K562 (cell line): Measurements from ENCODE around the gene KRT82. TPM values are rescaled to one million over a fixed set of nuclear protein-coding genes. Genes with fewer than 3 reads are reported as not detected.

Experiments used
- ATAC-seq: fragments of 200-7000 bp; cut with Tn5 transposase; 3 replicates; pipeline ENCODE4 v1.9.1; 2020; ENCODE audit warnings: moderate library complexity
- BruUV-seq: library from RNA; stranded (reverse); fragments of 400-500 nt; replicated peaks from 2 replicates; lab custom pipeline; 2021; lab: Mats Ljungman, UMichigan
- CTCF ChIA-PET: fragments of 300-600 bp; formaldehyde crosslinking; extraction: SDS; loops from one replicate; lab custom pipeline; 2021; ENCODE audit warnings: low intra/inter-chr PET ratio; lab: Yijun Ruan, JAX
- POLR2A ChIA-PET: fragments of 300-600, 350-650 bp; sonication (Branson Sonifier 250); formaldehyde crosslinking; extraction: SDS; loops from one replicate; lab custom pipeline; 2021; ENCODE audit warnings: antibody characterized with exemption, inconsistent platforms; lab: Yijun Ruan, JAX
- DNase-seq, 4 experiments: peaks; one replicate each; pipeline versions ENCODE4 v3.0.0 to v3.0.0-alpha.2; 2011 to 2018; ENCODE audit warnings: low spot score in 3 of 4, mixed read lengths in 3 of 4; ENCODE audit errors: extremely low read depth in 1 of 4
- FAIRE-seq: peaks from 2 replicates; lab custom pipeline; 2011; peaks lifted over from hg19 to GRCh38; lab: Jason Lieb, UNC
- H2AFZ ChIP-seq: 2 replicates; pipeline ENCODE4 v1.6.0; 2011; ENCODE audit warnings: low read depth, low read length, control low read depth, inconsistent platforms
- H3K27ac ChIP-seq: fragments of 200-600 bp; 3 replicates; pipeline ENCODE4 v1.8.0; 2011; ENCODE audit warnings: low read depth, mild to moderate bottlenecking, control low read depth, inconsistent platforms, low read length, moderate library complexity, mixed read lengths; ENCODE audit errors: extremely low read depth
- H3K27me3 ChIP-seq, 2 experiments: fragments of 300-600 bp in 1 of 2; 2 replicates in 1 of 2; 3 replicates in 1 of 2; pipeline versions ENCODE4 v1.6.0 to v1.8.0; 2011; ENCODE audit warnings: inconsistent platforms in 2 of 2, low read length in 2 of 2, mild to moderate bottlenecking in 1 of 2, mixed read lengths in 1 of 2, moderate library complexity in 1 of 2; ENCODE audit not compliant: control insufficient read depth in 2 of 2, insufficient read depth in 2 of 2
- H3K36me3 ChIP-seq: fragments of 300-600 bp; 3 replicates; pipeline ENCODE4 v1.8.0; 2011; ENCODE audit warnings: mild to moderate bottlenecking, low read length, inconsistent platforms; ENCODE audit not compliant: control insufficient read depth, insufficient read depth
- H3K4me1 ChIP-seq, 2 experiments: fragments of 200-600 bp in 1 of 2; replicated peaks in 1 of 2; 2 replicates in 1 of 2; 3 replicates in 1 of 2; pipeline versions ENCODE4 v1.5.1 to v1.8.0; 2011; ENCODE audit warnings: inconsistent platforms in 2 of 2, low read length in 2 of 2, mild to moderate bottlenecking in 1 of 2, mixed read lengths in 1 of 2, moderate library complexity in 1 of 2; ENCODE audit not compliant: control insufficient read depth in 2 of 2, insufficient read depth in 2 of 2
- H3K4me2 ChIP-seq: 2 replicates; pipeline ENCODE4 v1.6.1; 2011; ENCODE audit warnings: low read length, control low read depth, inconsistent platforms, mixed read lengths; ENCODE audit not compliant: insufficient read depth
- H3K4me3 ChIP-seq: fragments of 200-600 bp; sonication (generic), shearing (Covaris generic); 2 replicates; pipeline ENCODE4 v1.5.1; 2016; ENCODE audit warnings: control low read depth, inconsistent platforms
- H3K79me2 ChIP-seq: fragments of 200-600 bp; 3 replicates; pipeline ENCODE4 v1.8.0; 2011; ENCODE audit warnings: low read length, inconsistent platforms; ENCODE audit not compliant: control insufficient read depth, insufficient read depth
- H3K9ac ChIP-seq, 2 experiments: 2 replicates each; pipeline versions ENCODE4 v1.6.0 to v1.6.1; 2011; ENCODE audit warnings: low read depth in 2 of 2, low read length in 2 of 2, control low read depth in 1 of 2, inconsistent platforms in 1 of 2, mild to moderate bottlenecking in 1 of 2, mixed read lengths in 1 of 2; ENCODE audit not compliant: insufficient read depth in 1 of 2
- H3K9me1 ChIP-seq: one replicate; pipeline ENCODE4 v1.6.0; 2011; ENCODE audit warnings: inconsistent platforms, mild to moderate bottlenecking, low read length, moderate library complexity; ENCODE audit not compliant: control insufficient read depth, insufficient read depth
- H3K9me3 ChIP-seq: replicated peaks from 2 replicates; pipeline ENCODE4 v1.5.1; 2011; ENCODE audit warnings: low read depth, low read length, inconsistent platforms; ENCODE audit not compliant: control insufficient read depth, insufficient read depth
- H4K20me1 ChIP-seq: replicated peaks from 2 replicates; pipeline ENCODE4 v1.6.1; 2011; ENCODE audit warnings: low read length, inconsistent platforms, mixed read lengths; ENCODE audit not compliant: control insufficient read depth, insufficient read depth
- ATF3 ChIP-seq, 2 experiments: fragments of 450-650 bp in 1 of 2; sonication (generic) in 1 of 2; formaldehyde crosslinking in 1 of 2; IDR thresholded peaks in 1 of 2; conservative IDR thresholded peaks in 1 of 2; 2 replicates each; pipeline versions ENCODE4 v1.6.1 to v1.8.1; 2016 to 2023; ENCODE audit warnings: mild to moderate bottlenecking in 2 of 2, moderate library complexity in 2 of 2, inconsistent platforms in 1 of 2, missing genetic modification reagents in 1 of 2
- ATF7 ChIP-seq: fragments of 450-650 bp; IDR thresholded peaks from 2 replicates; pipeline ENCODE4 v1.7.1; 2014; ENCODE audit warnings: mild to moderate bottlenecking, moderate library complexity
- BCL6 ChIP-seq: fragments of 250-450 bp; sonication (Bioruptor Pico); IDR thresholded peaks from 2 replicates; pipeline ENCODE4 v1.4.0; 2020
- BDP1 ChIP-seq: IDR thresholded peaks from 3 replicates; pipeline ENCODE4 v1.6.1; 2011; ENCODE audit not compliant: insufficient read length, insufficient read depth
- HOXB6 ChIP-seq: fragments of 250-450 bp; sonication (Bioruptor Pico); IDR thresholded peaks from 2 replicates; pipeline ENCODE4 v1.5.1; 2022; ENCODE audit warnings: mild to moderate bottlenecking, borderline replicate concordance
- KDM1A ChIP-seq, 2 experiments: fragments of 450-650 bp; IDR thresholded peaks; 2 replicates each; pipeline ENCODE4 v1.6.1; 2016; ENCODE audit warnings: mild to moderate bottlenecking in 2 of 2
- KLF13 ChIP-seq: fragments of 450-650 bp; IDR thresholded peaks from 2 replicates; pipeline ENCODE4 v1.6.1; 2016; ENCODE audit warnings: missing genetic modification characterization, low read depth, mild to moderate bottlenecking, missing compliant biosample characterization, moderate library complexity, borderline replicate concordance
- NFE2 ChIP-seq: IDR thresholded peaks from 2 replicates; pipeline ENCODE4 v1.6.1; 2014; ENCODE audit warnings: antibody characterized with exemption, low read depth
- PPARD ChIP-seq: fragments of 250-450 bp; sonication (Bioruptor Pico); IDR thresholded peaks from 2 replicates; pipeline ENCODE4 v1.8.0; 2022; ENCODE audit warnings: inconsistent platforms, mild to moderate bottlenecking, moderate library complexity
- RAD21 ChIP-seq, 2 experiments: fragments of 250-450 bp in 1 of 2; fragments of 450-650 bp in 1 of 2; sonication (Bioruptor Pico) in 1 of 2; formaldehyde crosslinking in 1 of 2; IDR thresholded peaks in 1 of 2; conservative IDR thresholded peaks in 1 of 2; 2 replicates each; pipeline versions ENCODE4 v1.4.0 to v1.8.0; 2020 to 2022; ENCODE audit warnings: mild to moderate bottlenecking in 2 of 2, moderate library complexity in 1 of 2
- RAD51 ChIP-seq: fragments of 450-650 bp; IDR thresholded peaks from 2 replicates; pipeline ENCODE4 v1.7.1; 2016; ENCODE audit warnings: low read depth, mild to moderate bottlenecking, borderline replicate concordance
- SMARCA5 ChIP-seq: fragments of 450-650 bp; IDR thresholded peaks from 2 replicates; pipeline ENCODE4 v1.6.1; 2016
- SRSF3 ChIP-seq: fragments of 200-400 bp; formaldehyde crosslinking; IDR thresholded peaks from 2 replicates; pipeline ENCODE4 v1.6.1; 2016; ENCODE audit warnings: mild to moderate bottlenecking, low read length, moderate library complexity; ENCODE audit not compliant: insufficient read depth
- THAP7 ChIP-seq: fragments of 250-450 bp; sonication (Bioruptor Pico); IDR thresholded peaks from 2 replicates; pipeline ENCODE4 v1.5.0; 2021
- THRAP3 ChIP-seq: fragments of 450-650 bp; IDR thresholded peaks from 2 replicates; pipeline ENCODE4 v1.6.1; 2016; ENCODE audit warnings: mild to moderate bottlenecking, inconsistent platforms, borderline replicate concordance
- ZFP1 ChIP-seq: fragments of 450-650 bp; formaldehyde crosslinking; IDR thresholded peaks from 2 replicates; pipeline ENCODE4 v1.4.0; 2020; ENCODE audit warnings: mild to moderate bottlenecking, mixed read lengths
- ZFP30 ChIP-seq: fragments of 250-450 bp; sonication (Bioruptor Pico); IDR thresholded peaks from 2 replicates; pipeline ENCODE4 v1.8.0; 2022; ENCODE audit warnings: moderate library complexity, mild to moderate bottlenecking, inconsistent platforms, borderline replicate concordance
- ZNF311 ChIP-seq: fragments of 250-450 bp; sonication (Bioruptor Pico); IDR thresholded peaks from 2 replicates; pipeline ENCODE4 v1.4.0; 2020; ENCODE audit warnings: mild to moderate bottlenecking, moderate library complexity
- ZNF696 ChIP-seq: fragments of 250-450 bp; sonication (Bioruptor Pico); conservative IDR thresholded peaks from 2 replicates; pipeline ENCODE4 v1.4.0; 2020; ENCODE audit warnings: mild to moderate bottlenecking, moderate library complexity
- WGBS: fragments of 100-300 bp; shearing (Covaris generic); methylation state at CpG from one replicate; pipeline ENCODE4 v1.1.6; 2016; ENCODE audit warnings: low coverage, mixed read lengths; ENCODE audit not compliant: insufficient coverage; ENCODE audit errors: missing lambda C conversion rate; 5-methylcytosine and 5-hydroxymethylcytosine counted together
- in situ Hi-C: fragments of 300-500 bp; cut with MboI; formaldehyde crosslinking; loops from 4 replicates; pipeline ENCODE4 v1.15.0; 2018; ENCODE audit warnings: inconsistent platforms, mixed read lengths
- intact Hi-C: fragments of 100-400 bp; cut with micrococcal nuclease; formaldehyde crosslinking; loops from 2 replicates; pipeline ENCODE4 v1.14.2; 2022
- polyA plus RNA-seq, 8 experiments: library from polyadenylated mRNA; depleted of rRNA in 4 of 8; stranded (reverse) in 5 of 8; unstranded in 3 of 8; fragments of >200 nt; fragmentation: Nextera tagmentation in 2 of 8; fragmentation: Illumina TruSeq in 1 of 8; extraction: Ambion mirVana in 2 of 8; extraction: Trizol in 1 of 8; gene quantifications; 2 replicates each; pipeline versions ENCODE4 v1.2.1 to v1.2.3, GENCODE V29; 2011 to 2014; ENCODE audit warnings: inconsistent platforms in 1 of 8, missing spikeins in 1 of 8
- total RNA-seq, 7 experiments: library from RNA; depleted of rRNA in 6 of 7; stranded (reverse); fragments of >200 nt in 6 of 7; fragmentation: Illumina TruSeq in 2 of 7; extraction: Trizol in 2 of 7; gene quantifications; 2 replicates each; pipeline versions ENCODE4 v1.2.1 to v1.2.3, GENCODE V29; 2011 to 2021; ENCODE audit warnings: low replicate concordance in 1 of 7

Gene KRT82
- total and polyA plus RNA-seq, 9 of the 15 experiments (the other 6 are each of a cell fraction or from before 2014, with no cell fraction given), result not detected

GRCh38 chr12:52390739-52391617 lies 15.2 kb downstream of the KRT82 start (continued):
- TF ChIP-seq THAP7 (CRISPR knock-in tag), result no peak
- no peak for TF ChIP-seq NFE2
- no peak for TF ChIP-seq ATF3 (IDR thresholded peaks at IDR 0.05)
- no peak for TF ChIP-seq ATF3 (CRISPR knock-in tag; conservative IDR thresholded peaks at IDR 0.05)
- TF ChIP-seq BDP1, result no peak
- TF ChIP-seq SRSF3, result no peak

GRCh38 chr12:52389313-52390207 lies 16.6 kb downstream of the KRT82 start:
- no TSS peak for BruUV-seq
- FAIRE-seq (no peak), ATAC-seq (no peak), DNase-seq (no peak)
- H3K9ac ChIP-seq, result no peak overlapping the region
- no peak overlapping the region for H3K4me2 ChIP-seq
- no peak overlapping the region for H2AFZ ChIP-seq
- no peaks in the 10 kb centered on the region for H3K79me2 ChIP-seq
- H3K36me3 ChIP-seq, result no peaks in the 10 kb centered on the region
- POLR2A ChIA-PET, result no interaction called here
- H3K27me3 ChIP-seq, result peaks cover 0 to 34% of the 10 kb centered on the region in 2 experiments; a peak in 2 of 5 replicates
- intact Hi-C loops (no loop called here), in situ Hi-C loops (no loop called here)
- no peak overlapping the region for H3K27ac ChIP-seq
- 0 out of 2 replicates have a peak, but pooled peaks cover 4% of the 10 kb centered on the region for H4K20me1 ChIP-seq
- CTCF ChIA-PET, result interaction anchor here (1.2 kb wide), 1 partner anchor 490 kb away, joined by 5 read pairs; no protein-coding TSS in a partner anchor
- WGBS, result 1% methylated on average over 9 of the region's 9 CpGs
- no peaks in the 10 kb centered on the region for H3K9me3 ChIP-seq
- H3K4me3 ChIP-seq, result no peak overlapping the region
- no peaks in the 10 kb centered on the region for H3K4me1 ChIP-seq
- no peaks in the 10 kb centered on the region for H3K9me1 ChIP-seq
- TF ChIP-seq HOXB6, result no peak
- TF ChIP-seq KDM1A (IDR thresholded peaks at IDR 0.05), result no peak
- TF ChIP-seq ZNF696 (CRISPR knock-in tag), result no peak
- no peak for TF ChIP-seq RAD51
- TF ChIP-seq PPARD (CRISPR knock-in tag), result no peak
- no peak for TF ChIP-seq RAD21 (CRISPR knock-in tag; conservative IDR thresholded peaks at IDR 0.05 in 1 of 2, IDR thresholded peaks at IDR 0.05 in 1 of 2)
- TF ChIP-seq ZFP1 (CRISPR knock-in tag), result no peak
- no peak for TF ChIP-seq ATF7
- no peak for TF ChIP-seq SMARCA5
- TF ChIP-seq KLF13 (tag), result no peak
- no peak for TF ChIP-seq ZNF311 (CRISPR knock-in tag)
- TF ChIP-seq ZFP30 (CRISPR knock-in tag), result no peak
- no peak for TF ChIP-seq BCL6 (CRISPR knock-in tag)
- no peak for TF ChIP-seq THRAP3
